Amygdala (tissue), 56 donors: ENCODE measurements around the gene SYNGR2.

Experiments
- DNase-seq, 56 donors: peaks; one replicate each; lab custom pipeline; 2025; lab: John Stamatoyannopoulos, UW

Gene SYNGR2

DNA sequence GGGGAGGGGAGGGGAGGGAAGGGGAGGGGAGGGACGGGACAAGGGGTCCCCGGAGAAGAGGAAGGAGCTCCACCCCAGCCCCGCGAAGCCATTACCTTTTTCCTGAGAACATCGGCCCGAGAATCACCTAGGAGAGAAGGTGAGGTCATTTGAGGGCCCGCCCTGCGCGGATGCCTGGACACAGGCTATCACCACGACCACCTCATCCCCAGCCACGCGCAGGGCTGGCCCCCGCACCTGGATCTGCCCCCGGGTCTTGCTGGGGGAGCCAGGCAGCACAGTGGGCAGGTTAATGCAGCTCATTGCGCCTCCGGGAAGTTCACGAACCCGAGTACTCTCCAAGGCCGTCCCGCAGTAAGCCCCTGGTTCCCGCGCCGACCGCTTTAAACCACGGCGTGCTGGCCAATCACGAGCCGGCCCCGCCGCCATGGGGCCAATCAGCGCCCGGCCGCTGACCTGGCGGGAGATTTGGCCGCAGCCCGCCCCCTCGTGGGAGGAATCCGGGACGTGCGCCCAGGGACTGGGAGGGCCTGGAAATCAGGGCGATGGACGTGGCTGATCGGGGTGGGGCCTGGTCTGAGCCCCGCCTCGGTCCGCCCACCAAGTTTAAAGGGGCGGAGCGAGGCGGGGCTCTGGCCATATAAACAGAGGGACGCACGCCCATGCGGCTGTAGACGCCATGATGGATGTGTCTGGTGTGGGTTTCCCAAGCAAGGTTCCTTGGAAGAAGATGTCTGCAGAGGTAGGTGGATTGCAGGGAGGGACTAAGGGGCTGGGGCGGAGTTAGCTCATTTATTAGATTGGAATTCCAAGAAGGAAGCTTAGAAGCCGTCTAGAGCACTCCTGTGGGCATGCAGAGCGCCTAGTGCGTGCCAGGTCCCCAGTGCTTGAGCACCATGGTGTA is 18.6 kb downstream of the SYNGR2 start, which contains the start of the genes AFMID and TK1:
Gene AFMID, plus strand, starts transcription at position 671 of the 904 bp plus-strand sequence. Its CDS starts 9 bp downstream, at position 680.
Gene TK1, minus strand, starts transcription at position 361 of the 904 bp plus-strand sequence. Its CDS starts 58 bp downstream, at position 303.
- DNase-seq = peak; percentile 51 to 97 (median 92)

DNA sequence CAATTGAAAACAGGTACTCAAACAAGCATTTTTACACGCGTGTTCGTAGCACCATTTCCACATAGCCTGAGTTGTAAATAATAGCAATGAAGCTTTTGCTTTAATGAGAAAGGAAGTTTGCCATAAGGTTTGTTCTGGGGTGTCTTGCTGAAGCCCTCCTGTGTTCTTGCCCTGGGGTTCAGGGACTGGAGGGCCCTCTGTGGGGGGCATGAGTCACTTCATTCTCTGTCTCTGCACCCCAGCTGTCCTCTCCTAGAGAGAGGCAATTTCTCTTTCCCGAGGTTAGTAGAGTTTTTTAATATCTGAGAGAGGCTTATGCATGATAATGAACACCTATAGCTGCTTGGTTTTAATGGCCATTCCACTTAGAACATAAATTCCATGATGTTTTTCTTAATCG is 28.3 kb downstream of the SYNGR2 start:
- no peak for DNase-seq

- DNase-seq = peak in 24 of 56 donors; percentile 4 to 75 (median 24)
Observed at GRCh38 chr17:78197147-78197832, 28.9 kb downstream of the SYNGR2 start.

GRCh38 chr17:78200451-78200850 is 32.1 kb downstream of the SYNGR2 start:
- no peak for DNase-seq

- DNase-seq = no peak
Observed at GRCh38 chr17:78202666-78203065, 34.3 kb downstream of the SYNGR2 start.

- DNase-seq = no peak
Observed at GRCh38 chr17:78204387-78205123, 36.2 kb downstream of the SYNGR2 start.

DNA sequence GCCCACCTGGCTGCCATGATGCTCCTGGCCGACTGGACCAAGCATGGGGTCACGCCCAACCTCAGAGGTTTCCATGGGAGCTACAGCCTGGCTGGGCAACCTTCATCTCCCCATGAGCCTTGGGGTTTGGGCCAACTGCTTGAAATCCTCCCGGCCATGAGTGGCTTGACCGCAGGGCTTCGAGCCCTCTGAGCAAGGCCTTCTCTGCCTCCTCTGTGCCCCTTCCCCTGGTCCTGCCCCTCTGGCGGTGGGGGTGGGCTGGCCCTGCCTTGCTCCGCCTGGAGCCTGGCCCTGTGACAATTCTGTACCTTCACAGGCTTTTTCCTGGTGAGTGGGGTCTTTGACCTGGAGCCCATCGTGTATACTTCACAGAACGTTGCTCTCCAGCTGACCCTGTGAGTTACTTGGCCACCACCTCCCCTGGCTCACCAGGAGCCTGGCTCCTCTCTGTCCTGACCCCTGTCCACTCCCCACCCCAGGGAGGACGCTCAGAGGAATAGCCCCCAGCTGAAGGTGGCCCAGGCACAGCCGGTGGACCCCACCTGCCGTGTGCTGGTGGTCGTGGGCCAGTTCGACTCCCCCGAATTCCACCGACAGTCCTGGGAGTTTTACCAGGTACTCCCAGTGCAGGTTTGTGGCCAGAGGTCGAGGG is 36.9 kb downstream of the SYNGR2 start:
- DNase-seq = no peak

DNA sequence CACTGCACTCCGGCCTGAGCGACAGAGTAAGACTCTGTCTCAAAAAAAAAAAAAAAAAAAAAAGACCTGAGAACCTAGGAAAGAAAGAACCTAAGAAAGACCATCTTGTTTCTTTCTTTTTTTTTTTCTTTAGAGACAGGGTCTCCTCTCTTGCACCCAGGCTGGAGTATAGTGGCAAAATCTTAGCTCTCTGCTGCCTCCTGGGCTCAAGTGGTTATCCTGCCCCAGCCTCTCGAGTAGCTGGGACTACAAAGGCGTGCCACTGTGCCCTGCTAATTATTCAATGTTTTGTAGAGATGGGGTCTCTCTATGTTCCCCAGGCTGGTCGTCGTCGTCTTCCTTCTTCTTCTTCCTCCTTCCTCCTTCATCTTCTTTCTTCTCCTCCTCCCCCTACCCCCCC is 37.9 kb downstream of the SYNGR2 start:
- no peak for DNase-seq

- DNase-seq = no peak
Observed at GRCh38 chr17:78208486-78208885, 40.1 kb downstream of the SYNGR2 start.

DNA sequence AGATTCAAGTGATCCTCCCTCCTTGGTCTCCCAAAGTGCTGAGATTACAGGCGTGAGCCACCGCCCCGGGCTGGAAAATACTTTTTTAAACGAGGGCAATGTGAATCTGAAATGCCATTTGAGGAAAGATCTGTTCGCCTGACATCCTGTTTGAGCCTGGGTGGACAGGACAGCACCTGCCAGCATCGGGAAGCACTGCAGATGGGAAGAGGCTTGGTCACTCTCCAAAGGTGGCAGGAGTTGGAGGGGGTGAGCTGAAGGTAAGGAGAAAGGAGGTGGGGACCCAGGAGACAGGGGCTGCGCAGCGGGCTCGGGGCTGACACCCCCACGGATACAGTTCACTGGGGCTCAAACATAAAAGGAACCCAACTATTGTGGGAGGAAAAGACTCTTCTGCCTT is 41.7 kb downstream of the SYNGR2 start:
- no peak for DNase-seq

DNA sequence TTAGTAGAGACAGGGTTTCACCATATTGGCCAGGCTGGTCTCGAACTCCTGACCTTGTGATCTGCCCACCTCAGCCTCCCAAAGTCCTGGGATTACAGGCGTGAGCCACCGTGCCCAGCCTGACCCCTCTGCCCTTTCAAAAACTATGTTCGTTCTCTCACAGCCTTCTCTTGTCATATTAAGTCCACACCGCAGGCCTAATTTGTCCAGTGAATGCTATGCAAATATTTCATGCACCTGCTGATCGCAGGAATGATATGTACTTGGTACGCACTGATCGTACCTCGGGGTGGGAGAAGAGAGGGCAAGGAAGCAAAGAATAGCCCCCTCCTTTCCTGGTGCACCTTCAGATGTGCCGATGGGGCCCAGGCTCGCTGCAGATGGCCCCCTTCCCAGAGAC is 42.7 kb downstream of the SYNGR2 start:
- DNase-seq = no peak

DNA sequence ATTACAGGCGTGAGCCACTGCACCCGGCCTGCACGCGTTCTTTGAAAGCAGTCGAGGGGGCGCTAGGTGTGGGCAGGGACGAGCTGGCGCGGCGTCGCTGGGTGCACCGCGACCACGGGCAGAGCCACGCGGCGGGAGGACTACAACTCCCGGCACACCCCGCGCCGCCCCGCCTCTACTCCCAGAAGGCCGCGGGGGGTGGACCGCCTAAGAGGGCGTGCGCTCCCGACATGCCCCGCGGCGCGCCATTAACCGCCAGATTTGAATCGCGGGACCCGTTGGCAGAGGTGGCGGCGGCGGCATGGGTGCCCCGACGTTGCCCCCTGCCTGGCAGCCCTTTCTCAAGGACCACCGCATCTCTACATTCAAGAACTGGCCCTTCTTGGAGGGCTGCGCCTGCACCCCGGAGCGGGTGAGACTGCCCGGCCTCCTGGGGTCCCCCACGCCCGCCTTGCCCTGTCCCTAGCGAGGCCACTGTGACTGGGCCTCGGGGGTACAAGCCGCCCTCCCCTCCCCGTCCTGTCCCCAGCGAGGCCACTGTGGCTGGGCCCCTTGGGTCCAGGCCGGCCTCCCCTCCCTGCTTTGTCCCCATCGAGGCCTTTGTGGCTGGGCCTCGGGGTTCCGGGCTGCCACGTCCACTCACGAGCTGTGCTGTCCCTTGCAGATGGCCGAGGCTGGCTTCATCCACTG is 45.8 kb downstream of the SYNGR2 start, which contains the start of gene BIRC5:
Gene BIRC5, plus strand, starts transcription at position 238 of the 690 bp plus-strand sequence. Its CDS starts 64 bp downstream, at position 302.
- peak in 54 of 56 donors; percentile 28 to 94 (median 72) for DNase-seq

- DNase-seq = no peak
Observed at GRCh38 chr17:78214706-78215061, 46.3 kb downstream of the SYNGR2 start.

GRCh38 chr17:78219396-78220150 is 51.2 kb downstream of the SYNGR2 start:
- DNase-seq = no peak
